HG03108 (cell line): ENCODE data around the gene ERVH48-1.
A peak's percentile ranks its signal among the peaks of the same experiment; 100 is the strongest.
"Not testable (repeated sequence)": the region's sequence is repeated elsewhere in the genome, so short reads cannot be mapped to it uniquely, and the experiment has no call there.

Source experiments
- ATAC-seq: cut with Tn5 transposase; IDR thresholded peaks from one replicate; pipeline ENCODE4 v1.9.1; 2021; ENCODE audit warnings: moderate library complexity; ENCODE audit not compliant: unreplicated experiment

Gene ERVH48-1

DNA sequence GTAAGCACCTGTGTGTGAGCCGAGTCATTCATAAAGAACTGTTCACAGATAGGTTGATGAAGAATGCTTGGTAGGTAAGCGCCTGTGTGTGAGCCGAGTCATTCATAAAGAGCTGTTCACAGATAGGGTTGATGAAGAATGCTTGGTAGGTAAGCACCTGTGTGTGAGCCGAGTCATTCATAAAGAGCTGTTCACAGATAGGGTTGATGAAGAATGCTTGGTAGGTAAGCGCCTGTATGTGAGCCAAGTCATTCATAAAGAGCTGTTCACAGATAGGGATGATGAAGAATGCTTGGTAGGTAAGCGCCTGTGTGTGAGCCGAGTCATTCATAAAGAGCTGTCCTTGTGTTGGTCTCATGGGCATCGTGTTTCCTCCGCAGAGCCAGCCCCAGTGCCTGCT is 16.9 kb downstream of the ERVH48-1 start:
- ATAC-seq, result not testable (repeated sequence)

DNA sequence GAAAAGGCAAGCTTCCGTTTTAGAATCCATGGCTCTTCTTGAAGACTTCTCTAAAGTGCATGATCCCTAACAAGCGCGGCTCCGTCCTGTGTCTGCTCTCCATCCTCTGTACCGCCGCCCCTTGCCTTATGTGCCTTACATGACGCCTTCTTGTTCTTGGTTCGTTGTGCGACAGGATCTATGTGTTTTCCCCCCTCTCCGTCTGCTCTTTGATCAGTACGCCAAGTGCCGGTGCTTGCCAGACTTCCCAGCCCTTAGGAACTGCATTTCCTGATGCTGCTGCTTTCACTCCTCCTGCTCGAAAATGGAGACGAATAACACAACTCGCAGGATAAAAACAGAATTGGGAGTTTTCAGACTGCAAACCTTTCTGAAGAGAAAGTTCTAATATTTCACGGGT is 19.2 kb downstream of the ERVH48-1 start:
- ATAC-seq, result no peak

GRCh38 chr21:42905195-42905594 is 20.2 kb downstream of the ERVH48-1 start:
- ATAC-seq, result no peak

GRCh38 chr21:42903817-42904216 is 21.6 kb downstream of the ERVH48-1 start:
- ATAC-seq, result no peak

DNA sequence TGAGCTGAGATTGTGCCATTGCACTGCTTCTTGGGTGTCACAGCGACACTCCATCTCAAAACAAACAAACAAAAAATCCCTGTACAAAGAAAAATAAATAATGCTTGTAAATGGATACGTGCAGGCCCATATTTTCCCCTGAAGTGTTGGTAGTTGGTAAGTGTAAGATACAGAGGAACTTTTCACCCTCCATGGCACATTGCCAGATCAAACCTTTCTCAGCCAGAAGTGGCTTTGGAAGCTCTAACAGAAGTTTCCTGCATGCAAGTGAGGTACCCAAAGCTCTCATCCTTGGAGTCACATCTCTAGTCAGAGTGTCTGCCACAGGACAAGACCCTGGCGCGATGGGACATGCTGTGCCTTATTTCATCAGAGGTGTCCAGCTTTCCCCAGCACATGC is 25.0 kb downstream of the ERVH48-1 start:
- ATAC-seq, result no peak

DNA sequence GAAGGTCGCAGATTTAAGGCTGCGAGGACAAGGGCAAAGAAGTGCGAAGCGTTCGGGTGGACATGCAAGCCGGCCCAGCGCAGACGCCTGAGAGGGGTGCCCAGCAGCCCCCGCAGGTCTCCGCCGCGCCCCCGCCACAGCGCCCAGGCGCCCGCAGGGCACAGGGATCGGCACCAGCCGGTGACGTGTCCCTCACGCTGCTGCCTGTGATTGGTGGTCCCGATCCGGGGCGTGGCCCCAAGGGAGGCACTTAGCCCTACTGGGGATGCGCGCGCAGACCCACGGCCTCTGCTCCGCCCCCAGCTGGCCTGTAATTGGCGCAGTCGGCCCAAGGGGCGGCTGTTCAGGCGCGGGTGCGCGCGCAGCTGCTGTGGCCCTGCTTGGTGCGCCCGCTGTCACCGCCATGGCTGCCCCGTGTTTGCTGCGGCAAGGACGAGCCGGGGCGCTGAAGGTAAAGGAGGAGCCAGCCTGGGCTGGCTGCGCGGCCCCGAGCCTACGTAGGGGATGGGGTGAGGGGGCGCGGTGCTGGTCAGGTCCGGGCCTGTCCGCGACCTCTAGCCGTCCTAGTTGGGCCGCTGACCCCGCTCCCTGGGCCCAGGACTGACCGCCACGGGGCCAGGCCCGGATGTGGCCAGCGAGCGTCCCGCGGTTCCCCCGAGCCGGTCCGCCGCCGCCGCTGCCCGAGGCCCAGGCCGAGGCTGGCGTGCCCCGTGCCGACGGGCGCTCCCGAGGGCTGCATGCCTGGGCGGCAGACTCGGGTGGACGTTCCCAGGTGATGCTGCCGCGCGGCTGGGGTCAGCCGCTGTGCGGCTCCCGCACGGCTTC is 32.3 kb downstream of the ERVH48-1 start, which contains the start of gene NDUFV3:
Gene NDUFV3, plus strand, starts transcription at position 379 of the 825 bp plus-strand sequence. Its CDS starts 25 bp downstream, at position 404.
- peak; percentile 95 for ATAC-seq

DNA sequence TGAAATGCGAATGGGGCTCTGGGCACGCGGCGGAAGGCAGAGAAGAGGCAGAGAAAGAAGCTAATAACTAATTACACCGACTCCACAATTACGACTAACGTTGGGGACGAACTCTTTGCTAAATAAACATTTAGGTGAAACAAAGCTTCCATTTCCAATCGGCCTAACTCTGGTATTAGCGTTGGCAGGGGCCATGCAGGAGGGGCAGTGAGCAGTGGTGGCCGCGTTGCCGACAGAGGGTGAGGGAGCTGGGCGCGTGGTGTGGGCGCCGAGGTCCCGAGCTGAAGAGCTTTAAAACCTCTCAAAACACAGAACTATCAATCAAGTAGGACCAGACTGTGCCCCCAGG is 32.9 kb downstream of the ERVH48-1 start:
- ATAC-seq, result no peak

GRCh38 chr21:42887326-42887725 is 38.1 kb downstream of the ERVH48-1 start:
- no peak for ATAC-seq

DNA sequence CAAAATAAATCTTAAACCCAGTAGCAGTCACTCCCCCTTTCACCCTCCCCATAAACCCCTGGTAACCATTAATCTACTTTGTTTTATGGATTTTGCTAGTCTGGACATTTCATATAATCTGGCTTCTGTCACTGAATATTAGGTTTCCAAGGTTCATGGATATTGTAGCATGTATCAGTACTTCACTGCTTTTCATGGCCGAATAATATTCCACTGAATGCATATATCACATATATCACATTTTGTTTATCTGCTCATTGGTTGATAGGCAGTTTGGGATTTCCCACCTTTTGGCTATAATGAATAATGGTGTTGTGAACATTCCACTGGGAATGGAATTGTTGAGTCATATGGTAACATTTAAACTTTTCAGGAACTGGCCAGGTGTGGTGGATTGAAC is 41.5 kb downstream of the ERVH48-1 start:
- no peak for ATAC-seq

GRCh38 chr21:42880352-42880751 is 45.1 kb downstream of the ERVH48-1 start:
- no peak for ATAC-seq

DNA sequence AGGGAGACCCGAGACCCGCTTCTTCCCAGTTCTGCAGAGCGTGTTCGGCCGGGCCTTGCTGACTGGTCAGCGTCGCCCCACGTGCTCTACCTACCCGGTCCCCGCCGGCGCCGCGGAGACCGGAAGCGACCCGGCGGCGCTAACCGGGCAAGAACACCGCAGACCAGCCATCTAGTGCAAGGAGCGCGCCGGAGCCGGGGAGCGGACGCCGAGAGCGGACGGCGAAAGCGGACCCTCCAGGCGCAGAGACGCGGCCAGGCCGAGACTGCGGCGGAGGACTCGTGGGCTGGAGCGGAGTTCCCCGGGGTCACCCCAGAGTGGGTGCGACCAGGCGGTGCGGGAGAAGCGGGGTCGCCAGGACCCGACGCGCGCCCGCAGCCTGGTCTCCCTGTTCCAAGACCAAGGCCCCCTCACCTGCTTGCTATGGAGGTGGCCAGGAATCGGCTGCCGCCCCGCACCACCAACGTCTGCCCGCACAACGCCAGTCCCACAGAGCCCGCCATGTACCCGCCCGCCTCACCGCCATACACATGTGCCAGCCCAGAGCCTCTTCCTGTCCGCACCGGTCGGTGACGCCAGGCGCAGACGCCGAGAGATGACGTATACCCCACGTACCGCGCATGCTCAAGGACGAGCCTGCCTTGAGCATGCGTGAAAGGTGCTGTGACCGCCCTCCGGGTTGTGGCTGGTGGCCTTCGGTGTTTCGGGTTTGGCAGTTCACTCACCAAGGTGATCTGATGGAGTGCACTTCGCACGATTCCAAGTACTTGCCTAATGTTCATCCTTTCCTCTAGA is 46.2 kb downstream of the ERVH48-1 start, which contains the start of gene WDR4:
Gene WDR4, minus strand, starts transcription at position 547 of the 795 bp plus-strand sequence. Its CDS starts 44 bp downstream, at position 503.
- peak; percentile 75 for ATAC-seq

DNA sequence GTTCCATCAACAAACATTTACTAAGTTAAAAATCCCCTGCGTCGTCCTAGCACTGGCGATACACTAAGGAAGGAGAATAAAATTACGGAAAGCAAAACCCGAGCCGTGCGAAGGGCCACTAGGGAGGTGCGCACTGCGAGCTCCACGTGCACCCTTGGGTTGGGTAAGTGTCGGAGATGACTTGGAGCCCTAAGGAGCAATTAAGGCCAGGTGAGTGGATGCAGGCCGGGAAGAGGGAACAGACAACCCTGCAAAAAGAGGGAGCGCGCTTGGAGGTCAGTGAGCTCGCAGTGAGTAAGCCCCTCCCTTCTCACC is 46.8 kb downstream of the ERVH48-1 start:
- ATAC-seq, result no peak

- not testable (repeated sequence) for ATAC-seq
Measured at GRCh38 chr21:42875811-42876210, 49.6 kb downstream of the ERVH48-1 start.

- ATAC-seq, result no peak
Measured at GRCh38 chr21:42873096-42873495, 52.3 kb downstream of the ERVH48-1 start.

- no peak for ATAC-seq
Measured at GRCh38 chr21:42868196-42868595, 57.2 kb downstream of the ERVH48-1 start.
